GM19240 (cell line): ENCODE measurements around the gene HRCT1.
A peak's percentile ranks its signal among the peaks of the same experiment; 100 is the strongest.
"Not testable (repeated sequence)": the region's sequence is repeated elsewhere in the genome, so short reads cannot be mapped to it uniquely, and the experiment has no call there.

Experiments used
- DNase-seq: peaks from one replicate; pipeline ENCODE4 v3.0.0; 2011; ENCODE audit warnings: low spot score; ENCODE audit not compliant: insufficient read length

HRCT1 gene

GRCh38 chr9:35905912-35906679 is at the start of gene HRCT1:
HRCT1 (plus strand) TSS chr9:35906202; CDS start chr9:35906288, 86 bp downstream.
- DNase-seq: no peak

- no peak for DNase-seq
These were observed 49.8 kb upstream of the HRCT1 start for GRCh38 chr9:35856206-35856605.

- no peak for DNase-seq
These were observed 49.1 kb upstream of the HRCT1 start for GRCh38 chr9:35856882-35857281.

- DNase-seq: no peak
These were observed 47.5 kb upstream of the HRCT1 start for GRCh38 chr9:35858458-35858857.

GRCh38 chr9:35859310-35859989 is 46.6 kb upstream of the HRCT1 start:
- DNase-seq: no peak

GRCh38 chr9:35859990-35860339 is 46.0 kb upstream of the HRCT1 start:
- no peak for DNase-seq

- no peak for DNase-seq
These were observed 44.7 kb upstream of the HRCT1 start for GRCh38 chr9:35861161-35861897.

- DNase-seq: no peak
These were observed 43.7 kb upstream of the HRCT1 start for GRCh38 chr9:35862328-35862727.

- DNase-seq: no peak
These were observed 42.4 kb upstream of the HRCT1 start for GRCh38 chr9:35863583-35863982.

- DNase-seq: no peak
These were observed 41.2 kb upstream of the HRCT1 start for GRCh38 chr9:35864695-35865255.

GRCh38 chr9:35867538-35867937 is 38.5 kb upstream of the HRCT1 start:
- DNase-seq: no peak

- no peak for DNase-seq
These were observed 37.1 kb upstream of the HRCT1 start for GRCh38 chr9:35868933-35869332.

- no peak for DNase-seq
These were observed 36.3 kb upstream of the HRCT1 start for GRCh38 chr9:35869621-35870216.

- DNase-seq: no peak
These were observed 35.6 kb upstream of the HRCT1 start, which contains the start of gene OR13J1 for GRCh38 chr9:35870351-35870923. OR13J1 (minus strand) TSS chr9:35870401; CDS start chr9:35870401, 0 bp downstream.

GRCh38 chr9:35871545-35871944 is 34.5 kb upstream of the HRCT1 start:
- no peak for DNase-seq

GRCh38 chr9:35872505-35872904 is 33.5 kb upstream of the HRCT1 start:
- no peak for DNase-seq

GRCh38 chr9:35882263-35882848 is 23.6 kb upstream of the HRCT1 start:
- DNase-seq: peak; percentile 57

GRCh38 chr9:35882996-35883395 is 23.0 kb upstream of the HRCT1 start:
- DNase-seq: no peak

- not testable (repeated sequence) for DNase-seq
These were observed 21.1 kb upstream of the HRCT1 start for GRCh38 chr9:35884908-35885307.

- DNase-seq: no peak
These were observed 14.4 kb upstream of the HRCT1 start for GRCh38 chr9:35891646-35892045.

- DNase-seq: no peak
These were observed 14.0 kb upstream of the HRCT1 start for GRCh38 chr9:35892051-35892450.
